Kasumi-1 (cell line): ENCODE results near the gene AVL9.
"Not testable (repeated sequence)": the region's sequence is repeated elsewhere in the genome, so short reads cannot be mapped to it uniquely, and the experiment has no call there.

Experiments used
- DNase-seq, 2 experiments: peaks; one replicate each; lab custom pipeline; 2025; lab: John Stamatoyannopoulos, UW

Gene AVL9

DNA sequence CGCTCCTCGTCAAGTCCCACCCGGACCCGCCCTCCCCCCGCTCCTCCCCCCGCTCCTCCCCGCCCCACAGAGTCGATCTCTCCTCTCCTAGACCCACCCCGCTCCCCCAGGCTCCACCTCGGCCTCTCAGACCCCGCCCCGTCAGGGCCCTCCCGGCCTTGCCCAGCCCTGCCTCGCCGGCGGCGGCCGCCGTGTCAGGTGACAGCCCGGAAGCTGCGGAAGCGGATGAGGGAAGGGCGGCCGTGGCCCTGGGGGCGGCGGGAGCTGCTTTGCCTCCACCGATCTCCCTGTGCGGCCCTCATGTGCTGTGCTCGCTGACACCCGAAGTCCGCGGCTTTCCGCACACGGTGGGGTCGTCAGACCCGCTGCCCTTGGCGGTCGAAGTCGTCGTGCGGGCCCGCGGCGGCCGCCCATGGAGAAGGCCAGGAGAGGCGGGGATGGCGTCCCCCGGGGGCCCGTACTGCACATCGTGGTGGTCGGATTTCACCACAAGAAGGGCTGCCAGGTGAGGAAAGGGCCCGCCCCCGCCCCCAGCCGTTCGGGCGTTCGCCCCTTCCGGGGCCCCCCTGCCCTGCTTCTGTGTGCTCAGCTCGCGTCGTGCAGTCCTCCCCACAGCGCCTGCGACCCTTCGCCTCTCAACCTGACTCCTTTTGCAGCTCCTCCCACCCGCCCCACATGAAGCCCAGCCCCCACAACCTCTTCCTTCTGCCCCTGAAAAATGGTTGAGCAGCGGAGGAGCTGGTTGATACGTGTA lies at the start of gene AVL9:
TSS of gene AVL9 (plus strand) at position 192 of the 754 bp plus-strand sequence. CDS start at position 413, 221 bp downstream.
- peak; percentile 97 for DNase-seq

- no peak for DNase-seq
These were observed 48.1 kb upstream of the AVL9 start for GRCh38 chr7:32447218-32447617.

- no peak for DNase-seq
These were observed 41.8 kb upstream of the AVL9 start for GRCh38 chr7:32453341-32454011.

GRCh38 chr7:32458025-32458424 lies 37.3 kb upstream of the AVL9 start:
- DNase-seq = no peak

DNA sequence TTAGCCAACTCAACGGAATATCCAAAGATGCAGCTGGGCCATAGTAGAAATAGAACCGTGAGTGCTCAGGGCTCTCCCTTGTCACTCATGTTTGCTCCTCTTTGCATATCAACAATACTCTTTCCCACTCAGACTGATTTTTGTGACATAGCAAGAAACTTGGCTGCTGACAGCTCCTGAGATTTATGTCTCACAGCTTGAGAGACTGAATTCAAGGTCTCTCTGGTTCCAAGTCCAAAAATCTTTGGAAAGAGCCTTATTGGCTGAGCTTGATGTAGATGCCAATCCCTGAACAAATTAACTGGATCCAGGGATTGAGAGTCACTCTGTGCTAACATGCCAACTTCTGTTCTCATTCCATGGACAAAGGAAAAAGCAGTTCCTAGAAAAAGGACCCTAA lies 35.5 kb upstream of the AVL9 start:
- DNase-seq = no peak

GRCh38 chr7:32461484-32461883 lies 33.8 kb upstream of the AVL9 start:
- no peak for DNase-seq

DNA sequence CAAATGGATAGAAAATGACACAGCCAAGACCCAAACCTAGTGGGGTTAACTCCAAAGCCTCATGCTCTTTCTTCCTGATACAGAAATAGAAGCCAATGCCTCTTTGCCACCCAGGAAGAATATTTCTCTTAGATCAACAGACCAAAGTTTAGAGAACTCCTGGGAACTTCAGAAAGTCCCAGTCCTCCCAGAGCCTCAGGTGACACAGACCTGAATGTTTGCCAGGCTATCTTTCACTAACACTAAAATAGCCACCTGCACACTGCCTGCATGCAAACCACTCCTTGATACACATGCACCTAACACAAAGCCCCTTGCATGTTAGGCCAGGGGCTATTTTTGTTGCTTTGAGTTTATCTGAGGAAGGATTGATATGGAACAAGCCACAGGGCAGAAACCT lies 32.8 kb upstream of the AVL9 start:
- DNase-seq = no peak

DNA sequence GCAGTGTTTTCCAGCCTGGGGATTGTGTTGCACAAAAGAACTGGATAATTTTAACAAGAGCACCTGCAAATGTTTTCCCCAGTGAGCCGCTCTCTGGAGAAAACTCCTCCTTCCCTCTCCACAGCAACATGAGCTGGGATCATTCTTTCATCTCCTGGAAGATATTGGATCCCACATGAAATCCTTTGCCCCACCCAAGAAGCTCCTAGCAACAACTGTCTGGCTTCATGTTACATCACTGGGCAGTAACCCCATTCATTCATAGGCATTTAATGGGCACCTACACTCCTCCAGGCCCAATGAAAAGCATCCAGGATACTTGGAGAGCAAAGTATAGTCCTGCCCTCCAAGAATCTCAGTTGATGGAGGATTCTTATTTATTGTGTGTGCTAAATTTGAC lies 32.3 kb upstream of the AVL9 start:
- DNase-seq = no peak

DNA sequence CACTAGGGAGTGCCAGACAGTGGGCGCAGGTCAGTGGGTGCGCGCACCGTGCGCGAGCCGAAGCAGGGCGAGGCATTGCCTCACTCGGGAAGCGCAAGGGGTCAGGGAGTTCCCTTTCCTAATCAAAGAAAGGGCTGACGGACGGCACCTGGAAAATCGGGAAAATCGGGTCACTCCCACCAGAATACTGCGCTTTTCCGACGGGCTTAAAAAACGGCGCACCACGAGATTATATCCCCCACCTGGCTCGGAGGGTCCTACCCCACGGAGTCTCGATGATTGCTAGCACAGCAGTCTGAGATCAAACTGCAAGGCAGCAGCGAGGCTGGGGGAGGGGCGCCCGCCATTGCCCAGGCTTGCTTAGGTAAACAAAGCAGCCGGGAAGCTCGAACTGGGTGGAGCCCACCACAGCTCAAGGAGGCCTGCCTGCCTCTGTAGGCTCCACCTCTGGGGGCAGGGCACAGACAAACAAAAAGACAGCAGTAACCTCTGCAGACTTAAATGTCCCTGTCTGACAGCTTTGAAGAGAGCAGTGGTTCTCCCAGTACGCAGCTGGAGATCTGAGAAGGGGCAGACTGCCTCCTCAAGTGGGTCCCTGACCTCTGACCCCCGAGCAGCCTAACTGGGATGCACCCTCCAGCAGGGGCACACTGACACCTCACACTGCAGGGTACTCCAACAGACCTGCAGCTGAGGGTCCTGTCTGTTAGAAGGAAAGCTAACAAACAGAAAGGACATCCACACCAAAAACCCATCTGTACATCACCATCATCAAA lies 30.5 kb upstream of the AVL9 start:
- not testable (repeated sequence) for DNase-seq

DNA sequence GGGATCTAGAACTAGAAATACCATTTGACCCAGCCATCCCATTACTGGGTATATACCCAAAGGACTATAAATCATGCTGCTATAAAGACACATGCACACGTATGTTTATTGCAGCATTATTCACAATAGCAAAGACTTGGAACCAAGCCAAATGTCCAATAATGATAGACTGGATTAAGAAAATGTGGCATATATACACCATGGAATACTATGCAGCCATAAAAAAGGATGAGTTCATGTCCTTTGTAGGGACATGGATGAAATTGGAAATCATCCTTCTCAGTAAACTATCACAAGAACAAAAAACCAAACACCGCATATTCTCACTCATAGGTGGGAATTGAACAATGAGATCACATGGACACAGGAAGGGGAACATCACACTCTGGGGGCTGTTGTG lies 25.3 kb upstream of the AVL9 start:
- not testable (repeated sequence) for DNase-seq

- no peak for DNase-seq
These were observed 24.4 kb upstream of the AVL9 start for GRCh38 chr7:32470871-32471270.

DNA sequence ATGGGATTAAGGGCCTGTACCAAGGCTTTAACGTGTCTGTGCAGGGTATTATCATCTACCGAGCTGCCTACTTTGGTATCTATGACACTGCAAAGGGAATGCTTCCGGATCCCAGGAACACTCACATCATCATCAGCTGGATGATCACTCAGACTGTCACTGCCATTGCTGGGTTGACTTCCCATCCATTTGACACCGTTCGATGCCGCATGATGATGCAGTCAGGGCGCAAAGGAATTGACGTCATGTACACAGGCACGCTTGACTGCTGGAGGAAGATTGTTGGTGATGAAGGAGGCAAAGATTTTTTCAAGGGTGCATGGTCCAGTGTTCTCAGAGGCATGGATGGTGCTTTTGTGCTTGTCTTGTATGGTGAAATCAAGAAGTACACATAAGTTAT lies 23.3 kb upstream of the AVL9 start:
- no peak for DNase-seq

GRCh38 chr7:32474008-32474407 lies 21.3 kb upstream of the AVL9 start:
- DNase-seq = no peak

- no peak for DNase-seq
These were observed 18.3 kb upstream of the AVL9 start for GRCh38 chr7:32476816-32477648.

GRCh38 chr7:32477649-32477980 lies 17.7 kb upstream of the AVL9 start:
- no peak for DNase-seq

DNA sequence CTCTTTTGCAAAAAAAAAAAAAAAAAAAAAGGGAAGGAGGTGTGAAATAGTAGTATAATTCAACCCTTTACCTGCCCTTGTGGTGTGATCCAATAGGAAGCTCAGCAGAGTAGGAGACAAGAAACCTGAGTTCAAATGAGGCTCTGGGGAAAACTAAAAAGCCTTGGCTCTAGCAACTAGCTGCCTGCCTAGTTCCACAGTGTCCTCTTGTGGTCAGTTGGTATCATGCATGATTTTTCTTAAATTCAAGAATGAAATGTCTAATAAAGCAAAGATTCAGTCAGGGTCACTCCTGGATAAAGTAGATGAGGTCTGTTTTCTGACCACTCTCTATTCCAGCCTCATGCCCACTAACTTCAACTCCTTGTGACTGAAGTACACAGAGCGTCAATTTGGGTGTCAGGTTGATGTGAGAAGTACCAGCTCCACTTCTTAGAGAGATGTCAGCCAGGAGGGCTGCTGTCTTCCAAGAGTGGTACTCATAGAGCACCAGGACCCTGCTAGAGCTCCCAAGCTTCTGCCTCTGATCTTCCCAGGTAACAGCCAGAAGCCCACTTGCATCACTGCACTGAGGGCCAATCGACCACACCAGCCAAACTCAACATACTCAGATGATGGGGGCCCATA lies 15.6 kb upstream of the AVL9 start:
- DNase-seq = peak; percentile 78 to 93

GRCh38 chr7:32481176-32481575 lies 14.1 kb upstream of the AVL9 start:
- peak in 1 of 2 experiments; percentile 29 for DNase-seq

- no peak for DNase-seq
These were observed 13.4 kb upstream of the AVL9 start for GRCh38 chr7:32481921-32482320.

DNA sequence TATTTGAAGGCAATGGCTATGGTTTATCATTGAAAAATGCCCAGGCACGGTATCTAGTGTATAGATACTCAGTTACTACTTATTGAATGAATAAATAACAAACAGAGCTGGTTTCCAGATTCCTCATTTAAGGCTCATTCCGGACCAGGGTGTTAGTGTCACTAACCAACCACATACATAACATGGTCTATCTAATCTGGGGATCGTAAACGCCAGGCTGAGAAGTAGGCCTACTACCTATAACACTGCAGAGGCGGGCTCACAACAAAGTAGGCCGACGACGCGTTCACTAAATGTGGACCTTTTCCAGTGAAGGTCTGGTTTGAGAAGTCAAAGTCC lies 5.5 kb upstream of the AVL9 start:
- DNase-seq = no peak

DNA sequence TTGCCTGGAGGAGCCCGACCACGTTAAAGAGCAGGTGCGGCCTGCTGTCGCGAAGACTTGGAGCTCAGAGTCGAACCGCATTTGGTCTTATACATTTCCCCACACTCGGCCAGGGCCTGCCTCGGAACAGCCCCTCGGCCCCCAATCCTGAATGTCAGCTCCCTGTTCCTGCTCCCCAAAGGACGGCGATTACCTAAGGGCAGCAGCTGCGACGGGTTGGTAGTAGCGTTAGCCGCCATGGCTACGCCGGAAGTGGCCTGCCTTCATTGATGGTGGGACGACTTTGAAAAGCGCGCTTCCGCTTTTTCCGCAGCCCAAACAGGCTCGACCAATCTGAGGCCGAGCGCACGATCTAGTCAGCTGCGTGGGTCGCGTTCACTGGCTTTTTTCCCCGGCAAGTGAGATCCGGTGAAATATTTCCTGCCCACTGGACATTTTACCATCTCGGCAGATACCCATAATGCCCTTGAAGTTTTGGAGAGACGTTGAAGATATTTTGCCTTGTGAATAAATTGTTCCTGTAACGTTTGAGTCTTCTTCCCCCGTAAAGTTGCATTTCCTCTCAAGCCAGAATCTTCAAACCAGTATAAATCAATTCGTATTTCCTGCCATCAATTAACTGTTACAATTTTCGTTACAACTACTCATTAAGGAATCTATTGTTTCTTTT lies 5.0 kb upstream of the AVL9 start, which contains the start of gene LSM5:
TSS of gene LSM5 (minus strand) at position 254 of the 670 bp plus-strand sequence. CDS start at position 239, 15 bp downstream.
- peak; percentile 97 for DNase-seq

- peak; percentile 87 to 91 for DNase-seq
These were observed 367 bp upstream of the AVL9 start for GRCh38 chr7:32494946-32495297.
